T47D (cell line): ENCODE results near the gene PIAS4.

Source experiments
- DNase-seq, 2 experiments: peaks; one replicate each; pipeline versions ENCODE4 v3.0.0 to v3.0.0-alpha.2; 2011 to 2012; ENCODE audit warnings: low read depth in 1 of 2, low spot score in 1 of 2
- JUND ChIP-seq: IDR thresholded peaks from 2 replicates; pipeline ENCODE4 v1.6.1; 2012; ENCODE audit warnings: low read depth
- in situ Hi-C: cut with HindIII; loops from 2 replicates; pipeline ENCODE4 v1.10.0; 2016; ENCODE audit warnings: low sequenced_read_pairs, low pct_unique_long_range_greater_than_20kb

PIAS4 gene

GRCh38 chr19:4066176-4066606 is 58.7 kb downstream of the PIAS4 start:
- TF ChIP-seq JUND, result no peak
- in situ Hi-C loops, result no loop called here
- DNase-seq, result no peak

DNA sequence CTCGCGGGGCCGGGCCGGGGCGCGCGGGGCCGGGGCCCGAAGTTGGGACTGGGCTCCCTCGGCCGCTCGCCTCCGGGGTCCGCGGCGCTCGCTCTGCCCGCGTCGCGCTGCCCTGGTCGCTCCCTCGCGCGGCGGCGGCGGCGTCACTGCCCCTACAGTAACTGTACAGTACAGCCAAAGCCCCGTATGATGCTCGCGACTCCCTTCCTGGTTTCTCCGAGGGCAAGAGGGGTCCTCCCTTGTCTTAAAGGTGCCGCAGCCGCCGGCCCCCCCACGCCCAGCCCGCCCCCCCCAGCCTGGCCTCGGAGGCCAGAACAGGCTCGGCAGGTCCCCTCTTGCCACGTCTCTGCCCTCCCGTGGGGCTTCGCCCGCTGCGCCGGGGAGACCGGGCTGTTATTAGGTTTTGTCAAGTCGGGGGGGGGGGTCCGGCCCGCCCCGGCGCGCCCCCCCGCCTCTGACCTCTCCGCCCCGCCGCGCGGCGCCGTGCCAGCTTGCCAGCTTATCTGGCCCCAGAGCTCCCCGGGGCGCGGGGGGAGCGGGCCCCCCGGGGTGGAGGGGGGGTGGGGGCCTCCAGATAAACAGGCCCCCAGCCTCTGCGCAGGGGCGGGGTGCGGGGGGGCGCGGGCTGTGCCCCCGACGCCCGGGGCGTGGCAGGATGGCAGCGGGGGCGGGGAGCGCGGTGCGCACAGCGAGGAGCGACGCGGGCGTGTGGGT is 59.3 kb downstream of the PIAS4 start, which contains the start of gene ZBTB7A:
TSS of gene ZBTB7A (minus strand) at position 218 of the 714 bp plus-strand sequence. CDS start 11,667 bp downstream, outside the sequence.
- in situ Hi-C loops, result no loop called here
- no peak for TF ChIP-seq JUND
- peak; percentile 77 to 87 for DNase-seq

DNA sequence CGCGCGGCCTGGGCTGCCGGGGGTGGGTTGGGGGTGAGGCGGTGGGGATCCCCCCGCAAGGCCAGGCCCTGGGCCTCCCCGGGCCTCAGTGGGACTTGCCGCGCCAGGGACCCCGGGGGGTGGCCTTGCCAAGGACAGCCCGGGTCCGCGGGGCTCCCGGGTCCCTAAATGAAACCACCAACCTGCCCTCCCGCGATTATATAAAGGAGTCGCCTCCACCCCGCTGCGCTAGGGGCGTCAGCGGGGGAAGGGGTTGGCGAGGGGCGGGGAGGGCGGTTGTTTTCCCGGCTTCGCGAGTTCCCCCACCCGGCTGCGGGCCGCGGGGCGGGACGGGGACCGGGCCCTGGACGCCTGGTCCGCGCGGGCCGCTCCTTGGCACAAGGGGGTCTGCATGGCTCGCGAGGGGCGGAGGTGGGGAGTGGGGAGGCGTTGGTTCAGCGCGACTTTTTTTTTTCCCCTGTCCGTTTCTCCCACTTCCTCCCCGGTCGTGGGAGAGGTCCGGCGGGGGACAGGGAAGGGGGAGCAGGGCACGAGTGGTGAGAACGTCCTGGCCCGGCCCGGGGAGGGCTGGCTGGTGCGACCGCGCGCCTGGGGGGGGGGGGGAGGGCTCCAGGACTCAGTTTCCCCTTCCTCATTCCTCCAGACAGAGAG is 60.0 kb downstream of the PIAS4 start:
- TF ChIP-seq JUND, result no peak
- peak in 1 of 2 experiments; percentile 47 for DNase-seq
- in situ Hi-C loops, result no loop called here

- no peak for TF ChIP-seq JUND
- in situ Hi-C loops, result no loop called here
- no peak for DNase-seq
Observed at GRCh38 chr19:4068047-4068966, 60.8 kb downstream of the PIAS4 start.

- no peak for DNase-seq
- TF ChIP-seq JUND, result no peak
- in situ Hi-C loops, result no loop called here
Observed at GRCh38 chr19:4069331-4069959, 61.9 kb downstream of the PIAS4 start.

DNA sequence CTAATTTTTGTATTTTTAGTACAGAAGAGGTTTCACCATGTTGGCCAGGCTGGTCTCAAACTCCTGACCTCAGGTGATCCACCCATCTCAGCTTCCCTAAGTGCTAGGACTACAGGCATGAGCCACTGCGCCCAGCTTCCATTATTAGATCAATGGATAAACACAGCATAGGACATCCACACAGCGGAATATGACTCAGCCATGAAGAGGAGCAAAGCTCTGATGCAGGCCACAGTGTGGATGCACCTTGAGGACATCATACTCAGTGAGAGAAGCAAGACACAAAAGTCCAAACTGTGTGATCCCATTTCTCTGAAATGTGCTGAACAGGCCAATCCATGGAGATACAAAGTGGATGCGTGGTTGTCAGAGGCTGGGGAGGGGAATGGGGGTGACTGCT is 64.1 kb downstream of the PIAS4 start:
- TF ChIP-seq JUND, result no peak
- in situ Hi-C loops, result no loop called here
- DNase-seq, result no peak

DNA sequence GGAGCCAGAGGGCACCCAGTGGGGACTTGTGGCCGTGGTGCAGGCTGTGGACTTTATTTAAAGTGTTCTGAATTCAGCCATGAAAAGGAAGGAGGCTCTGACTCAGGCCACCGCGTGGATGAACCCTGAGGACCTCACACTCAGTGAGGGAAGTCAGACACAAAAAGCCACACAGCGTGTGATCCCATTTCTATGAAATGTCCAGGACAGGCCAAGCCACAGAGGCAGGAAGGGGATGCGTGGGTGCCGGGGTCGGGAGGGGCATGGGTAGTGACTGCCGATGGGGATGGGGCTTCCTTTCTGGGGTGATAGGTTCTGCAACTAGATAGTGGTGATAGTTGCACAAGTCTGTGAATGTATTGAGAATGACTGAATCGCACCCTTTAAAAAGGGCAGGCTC is 67.8 kb downstream of the PIAS4 start:
- no peak for DNase-seq
- no peak for TF ChIP-seq JUND
- in situ Hi-C loops, result no loop called here

- DNase-seq, result no peak
- no peak for TF ChIP-seq JUND
- in situ Hi-C loops, result no loop called here
Observed at GRCh38 chr19:4077007-4077374, 69.5 kb downstream of the PIAS4 start.

GRCh38 chr19:4077800-4078684 is 70.5 kb downstream of the PIAS4 start:
- no peak for TF ChIP-seq JUND
- DNase-seq, result no peak
- in situ Hi-C loops, result no loop called here

GRCh38 chr19:4080473-4080872 is 72.9 kb downstream of the PIAS4 start:
- TF ChIP-seq JUND, result no peak
- DNase-seq, result no peak
- in situ Hi-C loops, result no loop called here

- DNase-seq, result peak in 1 of 2 experiments; percentile 84
- in situ Hi-C loops, result no loop called here
- TF ChIP-seq JUND, result no peak
Observed at GRCh38 chr19:4081441-4082129, 74.0 kb downstream of the PIAS4 start.
